HepG2 (cell line): Measurements from ENCODE around the gene KCND1. TPM values are rescaled to one million over a fixed set of nuclear protein-coding genes. Genes with fewer than 3 reads are reported as not detected.

Experiments
- CAMTA2 ChIP-seq: sonication (generic); formaldehyde crosslinking; IDR thresholded peaks from 2 replicates; pipeline ENCODE4 v1.4.0; 2020; ENCODE audit warnings: mild to moderate bottlenecking, missing genetic modification reagents, borderline replicate concordance
- FOXC1 ChIP-seq: sonication (generic); formaldehyde crosslinking; IDR thresholded peaks from 2 replicates; pipeline ENCODE4 v1.8.0; 2022; ENCODE audit warnings: mild to moderate bottlenecking, missing genetic modification reagents, borderline replicate concordance
- KAT2B ChIP-seq: fragments of 150-350 bp; IDR thresholded peaks from 2 replicates; pipeline ENCODE4 v1.6.1; 2014; ENCODE audit warnings: low read depth, low read length, borderline replicate concordance
- MTA3 ChIP-seq: sonication (generic); formaldehyde crosslinking; IDR thresholded peaks from 2 replicates; pipeline ENCODE4 v1.4.0; 2020; ENCODE audit warnings: missing genetic modification reagents
- MTERF4 ChIP-seq: sonication (generic); formaldehyde crosslinking; IDR thresholded peaks from 2 replicates; pipeline ENCODE4 v1.8.0; 2023; ENCODE audit warnings: mild to moderate bottlenecking, missing genetic modification reagents
- PAXIP1 ChIP-seq: sonication (generic); formaldehyde crosslinking; conservative IDR thresholded peaks from 2 replicates; pipeline ENCODE4 v1.4.0; 2020; ENCODE audit warnings: mild to moderate bottlenecking, missing genetic modification reagents, moderate library complexity
- RXRA ChIP-seq: sonication (generic); formaldehyde crosslinking; IDR thresholded peaks from 2 replicates; pipeline ENCODE4 v1.5.1; 2020; ENCODE audit warnings: missing genetic modification reagents
- TOE1 ChIP-seq: sonication (generic); formaldehyde crosslinking; IDR thresholded peaks from 2 replicates; pipeline ENCODE4 v1.4.0; 2020; ENCODE audit warnings: mild to moderate bottlenecking, missing genetic modification reagents
- UBTF ChIP-seq: sonication (generic); formaldehyde crosslinking; IDR thresholded peaks from 2 replicates; pipeline ENCODE4 v1.4.0; 2020; ENCODE audit warnings: mild to moderate bottlenecking, missing genetic modification reagents
- WIZ ChIP-seq: sonication (generic); formaldehyde crosslinking; IDR thresholded peaks from 2 replicates; pipeline ENCODE4 v1.5.1; 2020; ENCODE audit warnings: mild to moderate bottlenecking, missing genetic modification reagents
- ZBTB10 ChIP-seq: sonication (generic); formaldehyde crosslinking; IDR thresholded peaks from 2 replicates; pipeline ENCODE4 v1.4.0; 2020; ENCODE audit warnings: missing genetic modification reagents, borderline replicate concordance
- ZC3H13 ChIP-seq: sonication (generic); formaldehyde crosslinking; IDR thresholded peaks from 2 replicates; pipeline ENCODE4 v1.8.1; 2023; ENCODE audit warnings: mild to moderate bottlenecking, missing genetic modification reagents, moderate library complexity
- ZNF225 ChIP-seq: sonication (generic); formaldehyde crosslinking; IDR thresholded peaks from 2 replicates; pipeline ENCODE4 v1.4.0; 2020; ENCODE audit warnings: mild to moderate bottlenecking, missing genetic modification reagents
- ZNF337 ChIP-seq: sonication (generic); formaldehyde crosslinking; IDR thresholded peaks from 2 replicates; pipeline ENCODE4 v1.5.1; 2020; ENCODE audit warnings: missing genetic modification reagents, low read depth, mild to moderate bottlenecking, borderline replicate concordance
- ZNF503 ChIP-seq: sonication (generic); formaldehyde crosslinking; IDR thresholded peaks from 2 replicates; pipeline ENCODE4 v1.4.0; 2020; ENCODE audit warnings: missing genetic modification reagents
- ZNF597 ChIP-seq: sonication (generic); formaldehyde crosslinking; IDR thresholded peaks from 2 replicates; pipeline ENCODE4 v1.5.0; 2020; ENCODE audit warnings: missing genetic modification reagents
- polyA plus RNA-seq, 8 experiments: library from polyadenylated mRNA; depleted of rRNA in 3 of 8; stranded (reverse) in 7 of 8; unstranded in 1 of 8; fragments of >200 nt; fragmentation: Illumina TruSeq in 4 of 8; extraction: Trizol in 4 of 8; gene quantifications; 2 replicates each; pipeline versions ENCODE4 v1.2.1 to v1.2.3, GENCODE V29; 2011 to 2016; ENCODE audit warnings: low read depth in 4 of 8, missing spikeins in 1 of 8, mixed read lengths in 1 of 8; ENCODE audit not compliant: insufficient read depth in 1 of 8
- total RNA-seq, 5 experiments: library from RNA; depleted of rRNA; stranded (reverse); fragments of >200 nt; fragmentation: Illumina TruSeq; extraction: Trizol; gene quantifications; 2 replicates each; pipeline ENCODE4 v1.2.3, GENCODE V29; 2016; ENCODE audit warnings: low read depth in 1 of 5

KCND1 gene
- total and polyA plus RNA-seq, 2 of the 13 experiments (the other 11 are each of a cell fraction or from before 2014, with no cell fraction given): 0.07 to 0.30 TPM

- TF ChIP-seq MTERF4 (no peak), ZNF597 (CRISPR knock-in tag) (no peak), ZC3H13 (CRISPR knock-in tag) (no peak), PAXIP1 (CRISPR knock-in tag) (peak; percentile 27; the same call in 1 of the 2 replicates), CAMTA2 (CRISPR knock-in tag) (no peak), TOE1 (CRISPR knock-in tag) (no peak), RXRA (CRISPR knock-in tag) (no peak), ZNF225 (CRISPR knock-in tag) (no peak), KAT2B (no peak), ZNF337 (CRISPR knock-in tag) (no peak), FOXC1 (CRISPR knock-in tag) (no peak), MTA3 (no peak), UBTF (CRISPR knock-in tag) (peak; percentile 42; the same call in 1 of the 2 replicates), WIZ (CRISPR knock-in tag) (no peak), ZNF503 (CRISPR knock-in tag) (no peak), ZBTB10 (CRISPR knock-in tag) (no peak)
Measured at GRCh38 chrX:48918643-48919340, 52.9 kb downstream of the KCND1 start, which contains the start of gene PIM2 (continued).
